DMS 273 treated with DMSO at 0.1 percent for 48 hours (cell line): Measurements from ENCODE around the gene TMEM258.

ENCODE experiments used
- DNase-seq: peaks from one replicate; lab custom pipeline; 2025; lab: John Stamatoyannopoulos, UW

Gene TMEM258

GRCh38 chr11:61775606-61776554, 16.5 kb downstream of the TMEM258 start:
- no peak for DNase-seq

GRCh38 chr11:61775106-61775505, 17.3 kb downstream of the TMEM258 start:
- DNase-seq = no peak

GRCh38 chr11:61774411-61774810, 18.0 kb downstream of the TMEM258 start:
- no peak for DNase-seq

- DNase-seq = no peak
Observed at GRCh38 chr11:61773809-61774208, 18.6 kb downstream of the TMEM258 start.

- DNase-seq = no peak
Observed at GRCh38 chr11:61773356-61773755, 19.0 kb downstream of the TMEM258 start.

- DNase-seq = no peak
Observed at GRCh38 chr11:61771985-61772455, 20.4 kb downstream of the TMEM258 start.

GRCh38 chr11:61771195-61771894, 21.1 kb downstream of the TMEM258 start:
- no peak for DNase-seq

- no peak for DNase-seq
Observed at GRCh38 chr11:61769946-61770683, 22.3 kb downstream of the TMEM258 start.

- no peak for DNase-seq
Observed at GRCh38 chr11:61769169-61769920, 23.1 kb downstream of the TMEM258 start.

GRCh38 chr11:61768376-61769076, 23.9 kb downstream of the TMEM258 start:
- no peak for DNase-seq

- no peak for DNase-seq
Observed at GRCh38 chr11:61766353-61766841, 26.0 kb downstream of the TMEM258 start.

GRCh38 chr11:61765550-61766253, 26.7 kb downstream of the TMEM258 start:
- DNase-seq = no peak

GRCh38 chr11:61764606-61765260, 27.7 kb downstream of the TMEM258 start:
- DNase-seq = no peak

GRCh38 chr11:61763930-61764605, 28.3 kb downstream of the TMEM258 start:
- DNase-seq = no peak

GRCh38 chr11:61762798-61763197, 29.6 kb downstream of the TMEM258 start:
- DNase-seq = no peak

GRCh38 chr11:61762223-61762615, 30.2 kb downstream of the TMEM258 start:
- DNase-seq = no peak

GRCh38 chr11:61761440-61762222, 30.8 kb downstream of the TMEM258 start:
- DNase-seq = no peak

- no peak for DNase-seq
Observed at GRCh38 chr11:61760946-61761345, 31.5 kb downstream of the TMEM258 start.
